Kidney glomerular epithelial cell (primary cell): Measurements from ENCODE around the gene ACAT1.
"Not testable (repeated sequence)": the region's sequence is repeated elsewhere in the genome, so short reads cannot be mapped to it uniquely, and the experiment has no call there.

Experiments
- DNase-seq: peaks from one replicate; lab custom pipeline; 2025; lab: John Stamatoyannopoulos, UW

The ACAT1 gene

GRCh38 chr11:108147150-108147549 lies 25.8 kb downstream of the ACAT1 start:
- DNase-seq, result no peak

GRCh38 chr11:108148556-108148955 lies 27.2 kb downstream of the ACAT1 start:
- DNase-seq, result no peak

GRCh38 chr11:108154591-108154990 lies 33.2 kb downstream of the ACAT1 start:
- DNase-seq, result no peak

GRCh38 chr11:108160970-108161566 lies 39.7 kb downstream of the ACAT1 start:
- no peak for DNase-seq

GRCh38 chr11:108162878-108163277 lies 41.5 kb downstream of the ACAT1 start:
- DNase-seq, result not testable (repeated sequence)

GRCh38 chr11:108167624-108168023 lies 46.3 kb downstream of the ACAT1 start:
- no peak for DNase-seq

- DNase-seq, result no peak
Observed at GRCh38 chr11:108170184-108170583, 48.8 kb downstream of the ACAT1 start.

- no peak for DNase-seq
Observed at GRCh38 chr11:108177570-108177969, 56.2 kb downstream of the ACAT1 start.

GRCh38 chr11:108193725-108194124 lies 72.4 kb downstream of the ACAT1 start:
- no peak for DNase-seq

GRCh38 chr11:108196901-108197300 lies 75.5 kb downstream of the ACAT1 start:
- DNase-seq, result no peak
